Activated CD4-positive, alpha-beta T cell treated with anti-CD3 and anti-CD28 coated beads, Interleukin-2, amount 10 ng/mL, durations not matched to agents 24 days and 14 days (primary cell): ENCODE results near the gene PTPRR. TPM values are rescaled to one million over a fixed set of nuclear protein-coding genes. Genes with fewer than 3 reads are reported as not detected.

Experiments used
- DNase-seq: peaks from one replicate; pipeline ENCODE4 v3.0.0; 2022
- H3K27ac Mint-ChIP-seq: one replicate; pipeline ENCODE4 v1.8.0; 2022; ENCODE audit warnings: mild to moderate bottlenecking, mixed read lengths
- H3K27me3 Mint-ChIP-seq: one replicate; pipeline ENCODE4 v1.8.0; 2022; ENCODE audit warnings: mixed read lengths
- H3K36me3 Mint-ChIP-seq: one replicate; pipeline ENCODE4 v1.8.0; 2022; ENCODE audit warnings: low read depth, mild to moderate bottlenecking, mixed read lengths
- H3K4me1 Mint-ChIP-seq: one replicate; pipeline ENCODE4 v1.8.0; 2021; ENCODE audit warnings: mixed read lengths
- H3K4me3 Mint-ChIP-seq: one replicate; pipeline ENCODE4 v1.8.0; 2022; ENCODE audit warnings: mild to moderate bottlenecking, moderate library complexity, mixed read lengths
- H3K9me3 Mint-ChIP-seq: one replicate; pipeline ENCODE4 v1.8.0; 2021; ENCODE audit warnings: mixed read lengths
- intact Hi-C: fragments of 100-400 bp; cut with micrococcal nuclease; formaldehyde crosslinking; loops from one replicate; pipeline ENCODE4 v1.15.1; 2023
- total RNA-seq: library from RNA; stranded (reverse); gene quantifications from 2 replicates; pipeline ENCODE4 v1.2.3, GENCODE V29; 2022

The PTPRR gene
- total RNA-seq, 1 donor from 2014 or later: not detected

GRCh38 chr12:70842136-70842535 is 78.4 kb downstream of the PTPRR start:
- Mint-ChIP-seq H3K4me1 (no peaks in the 10 kb centered on the region), H3K27ac (no peak overlapping the region), H3K9me3 (no peaks in the 10 kb centered on the region), H3K36me3 (no peaks in the 10 kb centered on the region), H3K27me3 (no peaks in the 10 kb centered on the region), H3K4me3 (no peak overlapping the region)
- DNase-seq: no peak
- intact Hi-C loops: no loop called here

- H3K4me3 Mint-ChIP-seq: no peak overlapping the region
- H3K27ac Mint-ChIP-seq: no peak overlapping the region
- intact Hi-C loops: no loop called here
- H3K4me1 Mint-ChIP-seq: no peaks in the 10 kb centered on the region
- H3K27me3 Mint-ChIP-seq: no peaks in the 10 kb centered on the region
- no peak for DNase-seq
- no peaks in the 10 kb centered on the region for H3K36me3 Mint-ChIP-seq
- H3K9me3 Mint-ChIP-seq: no peaks in the 10 kb centered on the region
Observed at GRCh38 chr12:70840656-70841350, 79.7 kb downstream of the PTPRR start.

GRCh38 chr12:70839544-70839943 is 81.0 kb downstream of the PTPRR start:
- H3K27ac Mint-ChIP-seq: no peak overlapping the region
- no peaks in the 10 kb centered on the region for H3K9me3 Mint-ChIP-seq
- no peaks in the 10 kb centered on the region for H3K27me3 Mint-ChIP-seq
- no peak overlapping the region for H3K4me3 Mint-ChIP-seq
- intact Hi-C loops: no loop called here
- no peaks in the 10 kb centered on the region for H3K4me1 Mint-ChIP-seq
- DNase-seq: no peak
- H3K36me3 Mint-ChIP-seq: no peaks in the 10 kb centered on the region

GRCh38 chr12:70838127-70838526 is 82.4 kb downstream of the PTPRR start:
- intact Hi-C loops: no loop called here
- no peaks in the 10 kb centered on the region for H3K27me3 Mint-ChIP-seq
- no peaks in the 10 kb centered on the region for H3K9me3 Mint-ChIP-seq
- no peaks in the 10 kb centered on the region for H3K4me1 Mint-ChIP-seq
- no peak for DNase-seq
- H3K36me3 Mint-ChIP-seq: no peaks in the 10 kb centered on the region
- no peak overlapping the region for H3K27ac Mint-ChIP-seq
- H3K4me3 Mint-ChIP-seq: no peak overlapping the region

GRCh38 chr12:70837026-70837425 is 83.5 kb downstream of the PTPRR start:
- intact Hi-C loops: no loop called here
- Mint-ChIP-seq H3K9me3 (no peaks in the 10 kb centered on the region), H3K36me3 (no peaks in the 10 kb centered on the region), H3K4me1 (no peaks in the 10 kb centered on the region), H3K4me3 (no peak overlapping the region), H3K27ac (no peak overlapping the region), H3K27me3 (no peaks in the 10 kb centered on the region)
- DNase-seq: no peak

- Mint-ChIP-seq H3K4me1 (no peaks in the 10 kb centered on the region), H3K36me3 (no peaks in the 10 kb centered on the region), H3K27ac (no peak overlapping the region), H3K9me3 (no peaks in the 10 kb centered on the region), H3K4me3 (no peak overlapping the region), H3K27me3 (no peaks in the 10 kb centered on the region)
- intact Hi-C loops: no loop called here
- no peak for DNase-seq
Observed at GRCh38 chr12:70835948-70836347, 84.6 kb downstream of the PTPRR start.

- Mint-ChIP-seq H3K27me3 (no peaks in the 10 kb centered on the region), H3K36me3 (no peaks in the 10 kb centered on the region), H3K9me3 (no peaks in the 10 kb centered on the region), H3K27ac (no peak overlapping the region), H3K4me3 (no peak overlapping the region), H3K4me1 (no peaks in the 10 kb centered on the region)
- intact Hi-C loops: no loop called here
- no peak for DNase-seq
Observed at GRCh38 chr12:70831543-70831942, 89.0 kb downstream of the PTPRR start.

GRCh38 chr12:70830221-70831061 is 90.1 kb downstream of the PTPRR start:
- intact Hi-C loops: no loop called here
- no peaks in the 10 kb centered on the region for H3K4me1 Mint-ChIP-seq

GRCh38 chr12:70829070-70829469 is 91.5 kb downstream of the PTPRR start:
- H3K27me3 Mint-ChIP-seq: no peaks in the 10 kb centered on the region
- no peak for DNase-seq
- no peak overlapping the region for H3K27ac Mint-ChIP-seq
- H3K9me3 Mint-ChIP-seq: no peaks in the 10 kb centered on the region
- no peaks in the 10 kb centered on the region for H3K4me1 Mint-ChIP-seq
- no peaks in the 10 kb centered on the region for H3K36me3 Mint-ChIP-seq
- no peak overlapping the region for H3K4me3 Mint-ChIP-seq
- intact Hi-C loops: no loop called here

More at GRCh38 chr12:70830221-70831061, 90.1 kb downstream of the PTPRR start:
- Mint-ChIP-seq H3K27ac (no peak overlapping the region), H3K27me3 (no peaks in the 10 kb centered on the region), H3K4me3 (no peak overlapping the region), H3K36me3 (no peaks in the 10 kb centered on the region), H3K9me3 (no peaks in the 10 kb centered on the region)
- DNase-seq: no peak

- Mint-ChIP-seq H3K27me3 (no peaks in the 10 kb centered on the region), H3K36me3 (no peaks in the 10 kb centered on the region), H3K9me3 (no peaks in the 10 kb centered on the region), H3K4me3 (no peak overlapping the region), H3K4me1 (no peaks in the 10 kb centered on the region), H3K27ac (no peak overlapping the region)
- no peak for DNase-seq
- intact Hi-C loops: no loop called here
Observed at GRCh38 chr12:70828351-70828750, 92.2 kb downstream of the PTPRR start.

- Mint-ChIP-seq H3K9me3 (no peaks in the 10 kb centered on the region), H3K36me3 (no peaks in the 10 kb centered on the region), H3K4me1 (no peaks in the 10 kb centered on the region)
Observed at GRCh38 chr12:70826156-70826555, 94.4 kb downstream of the PTPRR start.

GRCh38 chr12:70824511-70824910 is 96.0 kb downstream of the PTPRR start:
- Mint-ChIP-seq H3K4me1 (no peaks in the 10 kb centered on the region), H3K27me3 (no peaks in the 10 kb centered on the region), H3K4me3 (no peak overlapping the region), H3K27ac (no peak overlapping the region), H3K9me3 (no peaks in the 10 kb centered on the region), H3K36me3 (no peaks in the 10 kb centered on the region)
- intact Hi-C loops: no loop called here
- DNase-seq: no peak

More at GRCh38 chr12:70826156-70826555, 94.4 kb downstream of the PTPRR start:
- no peak overlapping the region for H3K27ac Mint-ChIP-seq
- intact Hi-C loops: no loop called here
- H3K27me3 Mint-ChIP-seq: no peaks in the 10 kb centered on the region
- DNase-seq: no peak
- no peak overlapping the region for H3K4me3 Mint-ChIP-seq

- no peak overlapping the region for H3K4me3 Mint-ChIP-seq
- intact Hi-C loops: no loop called here
- no peaks in the 10 kb centered on the region for H3K27me3 Mint-ChIP-seq
- no peak overlapping the region for H3K27ac Mint-ChIP-seq
- no peak for DNase-seq
- H3K36me3 Mint-ChIP-seq: no peaks in the 10 kb centered on the region
- no peaks in the 10 kb centered on the region for H3K9me3 Mint-ChIP-seq
- H3K4me1 Mint-ChIP-seq: no peaks in the 10 kb centered on the region
Observed at GRCh38 chr12:70823182-70823976, 97.2 kb downstream of the PTPRR start.

- intact Hi-C loops: no loop called here
- H3K4me1 Mint-ChIP-seq: no peaks in the 10 kb centered on the region
- no peaks in the 10 kb centered on the region for H3K36me3 Mint-ChIP-seq
- H3K9me3 Mint-ChIP-seq: no peaks in the 10 kb centered on the region
- H3K27me3 Mint-ChIP-seq: no peaks in the 10 kb centered on the region
- no peak for DNase-seq
- no peak overlapping the region for H3K4me3 Mint-ChIP-seq
- no peak overlapping the region for H3K27ac Mint-ChIP-seq
Observed at GRCh38 chr12:70822412-70822811, 98.1 kb downstream of the PTPRR start.
